ENCODE data around the gene HSPA9.

The HSPA9 gene

GRCh38 chr5:138560971-138561370 is 14.2 kb downstream of the HSPA9 start:
- no peak for DNase-seq (ENCODE audit: low spot score)

- DNase-seq (ENCODE audit: low spot score): no peak
Observed at GRCh38 chr5:138559937-138560336, 15.3 kb downstream of the HSPA9 start.

- DNase-seq (ENCODE audit: low spot score): no peak
Observed at GRCh38 chr5:138557677-138558076, 17.5 kb downstream of the HSPA9 start.

GRCh38 chr5:138554143-138554542 is 21.1 kb downstream of the HSPA9 start:
- DNase-seq (ENCODE audit: low spot score): no peak

- DNase-seq (ENCODE audit: low spot score): no peak
Observed at GRCh38 chr5:138553437-138554095, 21.6 kb downstream of the HSPA9 start.

GRCh38 chr5:138552657-138553056 is 22.5 kb downstream of the HSPA9 start:
- no peak for DNase-seq (ENCODE audit: low spot score)

GRCh38 chr5:138549414-138549813 is 25.8 kb downstream of the HSPA9 start:
- DNase-seq (ENCODE audit: low spot score): no peak

GRCh38 chr5:138545919-138546562 is 29.2 kb downstream of the HSPA9 start:
- DNase-seq (ENCODE audit: low spot score): no peak

- peak; percentile 50 for DNase-seq (ENCODE audit: low spot score)
Observed at GRCh38 chr5:138544181-138545134, 30.7 kb downstream of the HSPA9 start.

GRCh38 chr5:138543730-138544104 is 31.5 kb downstream of the HSPA9 start:
- DNase-seq (ENCODE audit: low spot score): no peak

- peak; percentile 100 for DNase-seq (ENCODE audit: low spot score)
Observed at GRCh38 chr5:138542956-138543729, 32.1 kb downstream of the HSPA9 start, which contains the start of gene ETF1. TSS of gene ETF1 (minus strand) at chr5:138543236. CDS start at chr5:138542918, 318 bp downstream.

GRCh38 chr5:138542180-138542955 is 32.8 kb downstream of the HSPA9 start:
- no peak for DNase-seq (ENCODE audit: low spot score)

GRCh38 chr5:138541511-138542179 is 33.6 kb downstream of the HSPA9 start:
- peak; percentile 59 for DNase-seq (ENCODE audit: low spot score)

- peak; percentile 20 for DNase-seq (ENCODE audit: low spot score)
Observed at GRCh38 chr5:138539791-138540190, 35.4 kb downstream of the HSPA9 start.

GRCh38 chr5:138538943-138539627 is 36.1 kb downstream of the HSPA9 start:
- DNase-seq (ENCODE audit: low spot score): no peak

- peak; percentile 32 for DNase-seq (ENCODE audit: low spot score)
Observed at GRCh38 chr5:138536665-138537315, 38.4 kb downstream of the HSPA9 start.

GRCh38 chr5:138536215-138536614 is 39.0 kb downstream of the HSPA9 start:
- no peak for DNase-seq (ENCODE audit: low spot score)

GRCh38 chr5:138533973-138534941 is 40.9 kb downstream of the HSPA9 start:
- no peak for DNase-seq (ENCODE audit: low spot score)

All from hematopoietic multipotent progenitor cell treated with erythropoietin and hydrocortisone succinate and interleukin-3 and kit ligand, for 15 days (in vitro differentiated cells).